GM21515 (cell line): Measurements from ENCODE around the gene SF3B1.
"Not testable (repeated sequence)": the region's sequence is repeated elsewhere in the genome, so short reads cannot be mapped to it uniquely, and the experiment has no call there.

Experiments
- ATAC-seq: cut with Tn5 transposase; IDR thresholded peaks from one replicate; pipeline ENCODE4 v1.9.1; 2021; ENCODE audit not compliant: unreplicated experiment

Gene SF3B1

DNA sequence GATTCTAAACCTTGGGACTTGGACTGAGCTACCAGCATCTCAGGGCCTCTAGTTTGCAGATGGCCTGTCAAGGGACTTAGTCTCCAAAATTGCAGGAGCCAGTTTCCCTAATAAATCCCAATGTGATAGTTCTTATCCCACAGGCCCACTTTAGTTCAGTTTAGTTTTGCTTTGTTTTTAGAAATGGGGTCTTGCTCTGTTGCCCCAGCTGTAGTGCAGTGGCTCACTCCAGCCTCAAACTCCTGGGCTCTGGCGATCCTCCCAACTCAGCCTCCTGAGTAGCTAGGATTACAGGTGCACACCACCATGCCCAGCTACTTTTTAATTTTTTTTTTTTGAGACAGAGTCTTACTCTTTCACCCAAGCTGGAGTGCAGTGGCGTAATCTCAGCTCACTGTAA lies 2.6 kb upstream of the SF3B1 start:
- ATAC-seq, result no peak

DNA sequence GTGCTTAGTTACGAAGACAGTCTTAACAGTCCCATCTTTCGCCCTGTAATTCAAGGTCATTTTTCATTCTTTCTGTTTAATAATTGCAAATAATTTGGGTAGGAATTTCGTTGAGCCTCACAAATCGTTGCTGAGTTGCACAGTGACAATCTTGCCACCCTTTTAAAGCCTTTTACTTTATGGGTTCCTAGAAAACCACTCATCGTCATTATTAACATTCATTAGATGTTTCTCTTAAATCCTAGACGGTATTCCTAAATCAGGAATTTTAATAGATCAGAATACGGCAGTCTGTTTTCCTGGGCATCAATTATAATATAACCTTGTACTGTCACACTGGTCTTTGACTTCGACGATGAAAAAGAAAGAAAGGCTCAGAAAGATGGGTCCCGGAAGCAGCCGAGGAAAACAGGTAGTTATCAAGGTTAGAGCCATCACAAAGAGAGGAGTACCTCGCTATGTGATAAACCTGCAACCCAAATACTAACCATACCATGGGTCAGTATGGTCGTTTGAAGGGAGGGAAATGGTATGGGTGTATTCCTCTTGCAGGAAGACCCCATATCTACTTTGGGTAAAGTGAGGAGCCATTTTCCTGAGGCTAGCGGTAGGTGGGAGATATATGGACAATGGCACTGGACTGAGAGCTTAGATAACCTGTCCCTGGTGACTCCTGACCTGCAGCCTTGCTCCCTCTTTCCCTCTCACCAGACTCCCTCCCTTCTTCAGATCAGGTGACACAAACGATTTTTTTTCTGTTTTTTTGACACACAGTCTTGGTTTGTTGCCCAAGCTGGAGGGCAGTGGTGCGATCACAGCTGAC lies 981 bp upstream of the SF3B1 start:
- ATAC-seq, result no peak

DNA sequence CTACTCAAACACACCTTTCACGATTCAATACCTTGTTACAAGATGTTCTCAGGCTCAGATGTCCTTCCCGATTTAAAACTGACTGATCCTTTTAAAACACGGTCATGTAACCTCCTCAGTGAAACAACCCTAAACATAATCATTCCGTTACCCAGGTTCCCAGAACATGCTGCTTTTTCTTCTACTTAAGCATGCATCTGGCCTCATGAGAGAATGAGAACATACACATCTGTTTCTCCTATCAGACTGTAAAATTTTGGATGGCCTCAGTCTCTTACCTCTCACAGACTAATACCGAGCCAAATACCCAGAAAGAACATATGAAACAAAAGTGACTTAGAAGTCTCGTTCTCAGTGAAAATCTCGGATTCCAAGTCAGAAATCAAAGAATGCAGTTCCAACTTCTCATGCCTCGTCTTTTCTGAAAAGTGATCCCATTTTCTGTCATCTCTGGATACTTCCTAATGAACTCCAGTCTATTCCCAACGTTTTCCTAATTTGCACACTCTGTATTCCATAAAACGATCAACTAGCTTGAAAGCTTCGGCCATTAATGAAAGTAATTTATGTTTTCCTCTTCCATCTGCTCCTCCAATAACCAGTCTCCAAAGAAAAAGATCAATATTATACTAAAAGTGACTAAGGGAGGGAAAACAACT lies 919 bp downstream of the SF3B1 start:
- ATAC-seq, result no peak

DNA sequence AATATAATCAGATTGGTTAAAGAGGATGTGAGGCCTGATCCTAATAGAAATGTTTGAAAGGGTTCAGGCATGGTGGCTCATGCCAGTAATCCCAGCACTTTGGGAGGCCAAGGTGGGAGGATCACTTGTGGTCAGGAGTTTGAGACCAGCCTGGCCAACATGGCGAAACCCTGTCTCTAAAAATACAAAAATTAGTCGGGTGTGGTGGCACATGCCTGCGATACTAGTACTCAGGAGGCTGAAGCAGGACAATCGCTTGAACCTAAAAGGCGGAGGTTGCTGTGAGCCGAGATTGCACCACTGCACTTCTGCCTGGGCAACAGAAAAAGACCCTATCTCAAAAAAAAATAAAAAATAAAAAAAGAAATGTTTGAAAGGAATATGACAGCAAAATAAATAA lies 2.3 kb downstream of the SF3B1 start:
- ATAC-seq, result not testable (repeated sequence)

DNA sequence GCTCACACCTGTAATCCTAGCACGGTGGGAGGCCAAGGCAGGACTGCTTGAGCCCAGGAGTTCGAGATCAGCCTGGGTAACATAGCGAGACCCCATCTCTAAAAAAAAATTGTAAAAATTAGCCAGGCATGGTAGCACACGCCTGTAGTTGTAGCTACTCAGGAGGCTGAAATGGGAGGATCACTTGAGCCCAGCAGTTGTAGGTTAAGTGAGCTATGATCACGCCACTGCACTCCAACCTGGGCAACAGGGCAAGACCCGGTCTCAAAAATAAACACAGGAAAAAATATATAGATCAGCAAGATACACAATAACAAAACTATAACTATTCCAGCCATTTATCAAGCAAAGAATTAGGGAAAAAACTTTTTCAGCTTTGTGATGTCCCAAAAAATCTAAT lies 3.0 kb downstream of the SF3B1 start:
- no peak for ATAC-seq

DNA sequence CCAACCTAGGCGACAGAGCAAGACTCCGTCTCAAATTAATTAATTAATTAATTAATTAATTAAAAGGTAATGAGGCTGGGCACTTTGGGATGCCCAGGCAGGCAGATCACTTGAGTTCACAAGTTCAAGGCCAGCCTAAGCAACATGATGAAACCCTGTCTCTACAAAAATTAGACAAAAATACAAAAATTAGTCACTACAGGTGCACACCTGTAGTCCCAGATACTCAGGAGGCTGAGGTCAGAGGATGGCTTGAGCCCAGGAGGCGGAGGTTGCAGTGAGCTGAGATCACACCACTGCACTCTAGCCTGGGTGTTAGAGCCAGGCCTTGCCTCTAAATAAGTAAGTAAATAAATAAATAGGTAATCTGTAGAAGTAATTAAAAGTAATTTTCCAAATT lies 6.8 kb downstream of the SF3B1 start:
- no peak for ATAC-seq

DNA sequence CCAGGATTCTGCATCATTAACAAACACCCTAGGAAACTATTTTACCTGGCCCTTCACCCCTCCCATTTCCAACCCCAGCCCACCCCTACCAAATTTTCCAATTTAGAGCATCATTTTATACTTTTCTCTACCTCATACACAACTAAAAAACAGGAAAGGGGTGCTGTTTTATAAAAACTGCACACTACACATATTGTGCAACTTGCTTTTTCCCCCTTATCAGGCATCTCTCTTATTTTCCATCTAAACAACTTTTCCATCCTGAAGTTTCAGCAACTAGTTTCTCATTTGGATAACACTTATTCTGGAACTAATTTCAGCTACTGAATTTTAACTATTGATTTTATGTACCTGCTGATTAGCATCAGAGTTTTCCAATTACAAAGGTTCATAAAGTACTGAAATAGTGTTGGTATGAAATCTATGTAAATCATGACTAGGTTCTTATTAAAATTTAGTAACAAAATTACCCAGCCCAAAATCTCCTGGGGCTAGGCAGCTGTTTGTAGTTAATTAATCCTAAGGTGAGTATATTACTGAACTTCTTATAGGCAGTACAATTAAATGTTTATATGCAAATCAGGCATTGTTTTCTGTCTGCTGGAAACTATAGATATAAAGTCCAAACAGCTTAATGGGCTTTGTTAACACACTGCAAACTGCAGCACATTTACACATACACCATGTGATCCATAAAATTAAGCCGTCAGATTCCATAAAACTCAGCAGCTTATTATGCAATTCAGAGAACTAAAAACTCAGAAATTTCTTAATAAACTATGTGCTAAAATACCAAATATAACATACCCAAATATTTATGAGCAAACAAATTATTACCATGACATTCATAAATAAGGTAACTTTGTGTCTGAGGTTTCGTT lies 7.9 kb downstream of the SF3B1 start:
- no peak for ATAC-seq

DNA sequence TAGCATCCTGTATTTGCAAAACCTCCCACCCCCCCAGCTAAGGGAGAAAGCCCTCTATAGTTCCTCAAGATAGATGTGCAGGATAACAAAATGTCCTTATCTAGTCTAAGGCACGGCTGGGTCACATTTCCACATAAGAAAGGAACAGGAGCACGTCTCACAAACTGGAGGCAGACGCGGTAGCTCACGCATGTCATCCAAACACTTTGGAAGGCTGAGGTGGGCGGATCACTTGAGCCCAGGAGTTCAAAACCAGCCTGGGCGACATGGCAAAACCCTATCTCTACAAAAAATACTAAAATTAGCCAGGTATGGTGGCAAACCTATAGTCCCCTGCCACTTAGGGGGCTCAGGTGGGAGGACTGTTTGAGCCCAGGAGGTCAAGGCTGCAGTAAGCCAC lies 9.3 kb downstream of the SF3B1 start:
- ATAC-seq, result no peak

DNA sequence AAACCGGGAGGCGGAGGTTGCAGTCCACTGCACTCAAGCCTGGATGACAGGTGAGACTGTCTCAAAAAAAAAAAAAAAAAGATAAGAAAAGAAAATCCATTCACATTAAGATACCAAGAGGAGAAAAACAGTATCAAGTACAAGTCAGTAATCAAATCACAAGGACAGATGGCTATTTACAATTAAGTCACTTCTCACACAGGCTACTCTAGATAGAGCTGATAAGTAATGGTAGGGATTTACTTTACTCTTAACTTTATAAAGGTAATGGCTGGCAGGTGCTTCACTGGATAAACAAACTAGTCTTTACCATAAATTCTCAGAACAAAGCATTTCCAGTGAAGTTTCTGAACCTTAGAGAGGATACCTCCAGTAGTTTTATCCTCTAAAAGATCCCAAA lies 11.5 kb downstream of the SF3B1 start:
- no peak for ATAC-seq

DNA sequence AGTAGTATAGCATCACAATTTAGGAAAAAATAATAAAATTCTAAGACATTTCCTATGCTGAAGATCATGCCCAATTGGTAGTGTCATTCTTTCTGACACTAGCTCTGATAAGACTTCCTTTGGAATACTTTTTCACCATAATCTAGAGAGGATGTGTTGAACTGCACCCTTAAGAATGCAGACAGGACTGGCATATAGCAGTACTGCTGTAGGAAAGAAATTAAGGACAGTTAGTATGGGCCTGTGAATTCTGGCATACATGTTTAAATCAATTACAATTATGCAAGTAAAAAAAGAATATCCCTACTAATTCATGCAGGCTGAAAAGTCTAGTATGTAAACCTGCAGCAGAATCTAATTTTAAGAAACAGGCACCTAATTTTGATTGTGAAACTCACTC lies 15.4 kb downstream of the SF3B1 start:
- ATAC-seq, result no peak

DNA sequence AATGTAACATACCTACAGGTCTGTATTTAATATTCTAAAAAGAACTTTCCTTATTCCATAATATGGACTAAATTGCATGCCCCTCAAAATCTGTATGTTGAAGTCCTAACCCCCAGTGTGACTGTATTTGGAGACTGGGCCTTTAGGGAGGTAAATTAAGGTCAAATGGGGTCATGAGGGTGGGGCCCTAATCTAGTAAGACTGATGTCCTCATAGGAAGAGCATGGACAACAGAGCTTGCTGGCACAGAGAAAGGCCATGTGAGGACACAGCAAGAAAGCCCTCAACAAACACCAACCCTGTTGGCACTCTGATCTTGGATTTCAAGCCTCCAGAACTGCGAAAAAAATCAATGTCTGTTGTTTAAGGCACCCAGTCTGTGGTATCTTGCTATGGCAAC lies 18.6 kb downstream of the SF3B1 start:
- ATAC-seq, result no peak

DNA sequence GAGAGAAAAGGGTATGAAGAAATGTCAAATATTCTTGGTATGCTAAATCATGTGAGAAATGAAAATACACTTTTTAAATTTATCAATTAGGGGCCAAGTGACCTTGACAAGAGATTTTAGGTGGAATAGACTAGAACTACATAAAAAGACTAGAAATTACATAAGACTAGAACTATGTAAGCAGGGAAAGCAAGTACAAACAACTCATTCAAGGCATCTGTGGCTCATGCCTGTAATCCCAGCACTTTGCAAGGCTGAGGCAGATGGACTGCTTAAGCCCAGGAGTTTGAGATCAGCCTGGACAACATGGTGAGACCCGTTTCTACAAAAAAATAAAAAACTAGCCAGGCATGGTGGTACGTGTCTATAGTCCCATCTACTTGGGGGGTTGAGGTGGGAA lies 20.3 kb downstream of the SF3B1 start:
- no peak for ATAC-seq

DNA sequence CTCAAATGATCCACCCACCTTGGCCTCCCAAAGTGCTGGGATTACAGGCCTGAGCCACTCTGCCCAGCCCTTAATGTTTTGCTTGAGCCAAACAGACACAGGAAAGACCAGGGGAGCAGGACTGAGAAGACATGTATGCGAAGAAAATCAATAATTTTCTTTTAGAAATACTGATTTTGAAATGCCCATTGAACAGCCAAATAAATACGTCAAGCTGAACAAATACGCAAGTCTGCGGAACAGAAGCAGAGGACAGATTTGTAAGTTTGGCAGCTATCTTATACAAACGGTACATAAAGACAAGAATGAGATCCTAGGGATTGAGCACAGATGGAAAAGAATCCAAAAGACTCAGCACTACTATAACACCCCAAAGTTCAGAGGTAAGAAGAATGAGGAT lies 20.8 kb downstream of the SF3B1 start:
- ATAC-seq, result no peak

DNA sequence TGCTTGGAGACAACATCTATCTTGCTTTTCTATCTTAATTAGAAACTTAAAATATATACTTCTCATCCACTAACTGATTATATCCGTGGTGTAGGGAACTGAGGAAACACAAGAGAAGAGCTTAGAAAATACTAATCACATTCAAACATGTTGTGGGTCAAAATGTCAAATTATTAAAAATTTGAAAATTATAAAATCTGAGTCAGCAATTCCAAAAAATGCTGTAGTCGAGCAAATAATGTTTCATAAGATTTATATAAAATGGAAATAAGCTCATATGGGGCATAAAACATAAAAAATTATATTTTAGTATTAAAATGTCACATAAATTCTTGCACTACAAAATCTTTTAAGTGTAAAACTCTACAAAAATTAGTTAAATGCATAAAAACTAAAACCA lies 29.2 kb downstream of the SF3B1 start:
- no peak for ATAC-seq

DNA sequence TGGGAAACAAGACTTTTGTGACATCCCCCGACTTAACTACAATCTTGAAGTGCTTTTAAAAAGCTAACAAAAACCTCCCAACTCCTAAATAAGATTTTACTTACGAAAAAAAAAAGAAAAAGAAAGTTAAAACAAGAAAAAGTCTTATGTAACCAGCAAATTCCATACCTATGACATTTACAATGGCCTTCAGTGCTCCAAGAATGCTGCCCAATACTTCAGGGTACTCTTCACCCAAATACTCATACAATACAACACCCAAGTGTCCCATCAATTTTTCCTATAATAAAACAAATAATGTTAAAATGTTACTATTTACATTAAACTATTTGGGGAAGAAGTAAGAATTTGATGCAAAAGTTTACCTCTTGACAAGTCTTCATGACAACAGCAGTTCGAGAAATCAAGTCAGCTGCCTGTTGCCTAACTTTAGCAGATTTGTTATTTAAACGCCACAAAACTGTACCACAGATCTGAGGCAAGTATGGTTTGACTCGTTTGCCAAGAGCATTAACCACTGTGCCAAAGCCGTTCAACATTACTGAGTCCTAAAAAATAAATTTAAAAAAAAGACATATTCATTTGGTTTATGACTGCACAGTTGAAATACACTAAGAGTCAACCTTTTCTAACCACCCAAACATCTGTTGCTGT lies 34.8 kb downstream of the SF3B1 start:
- ATAC-seq, result no peak

DNA sequence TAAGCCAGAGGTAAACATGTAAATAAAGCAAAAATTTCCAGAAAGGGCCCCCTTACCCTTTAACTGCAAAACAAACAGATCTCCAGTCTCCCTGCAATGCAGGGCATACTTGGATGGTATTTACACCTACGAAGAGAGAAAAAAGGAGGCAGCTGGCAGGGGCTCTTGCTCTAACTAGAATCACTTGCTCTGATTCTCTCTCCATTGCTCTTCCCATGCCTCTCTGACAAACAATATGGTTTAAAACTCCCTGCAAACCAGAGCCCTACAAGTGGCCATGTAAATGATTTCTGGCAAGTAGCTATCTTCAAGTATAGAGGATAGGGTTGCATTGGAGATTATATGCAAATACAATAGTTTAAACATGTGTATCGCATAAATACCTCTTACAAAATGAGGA lies 35.9 kb downstream of the SF3B1 start:
- ATAC-seq, result no peak

DNA sequence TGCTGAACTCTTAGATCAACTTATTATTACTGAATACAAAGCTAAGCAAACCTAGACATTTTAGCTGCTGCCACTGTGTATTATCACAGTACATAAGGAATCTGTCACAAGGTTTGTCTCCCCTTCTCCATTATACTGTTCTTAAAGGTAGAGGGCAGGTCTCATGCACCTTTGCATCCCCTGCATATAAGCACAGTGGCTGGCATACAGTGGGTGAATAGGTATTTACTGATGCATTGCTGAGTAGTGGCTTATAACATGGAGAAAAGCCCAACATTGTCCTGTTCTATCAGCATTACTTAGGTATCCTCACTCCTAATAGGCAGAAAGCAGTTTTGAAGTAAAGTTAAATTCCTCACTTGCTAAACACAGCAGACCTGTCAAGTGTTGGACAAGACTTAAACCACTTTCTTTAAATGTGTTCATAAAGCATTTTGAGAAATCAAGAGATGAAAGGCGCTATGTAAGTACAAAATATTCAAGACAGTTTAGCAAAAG lies 43.6 kb downstream of the SF3B1 start:
- ATAC-seq, result no peak

DNA sequence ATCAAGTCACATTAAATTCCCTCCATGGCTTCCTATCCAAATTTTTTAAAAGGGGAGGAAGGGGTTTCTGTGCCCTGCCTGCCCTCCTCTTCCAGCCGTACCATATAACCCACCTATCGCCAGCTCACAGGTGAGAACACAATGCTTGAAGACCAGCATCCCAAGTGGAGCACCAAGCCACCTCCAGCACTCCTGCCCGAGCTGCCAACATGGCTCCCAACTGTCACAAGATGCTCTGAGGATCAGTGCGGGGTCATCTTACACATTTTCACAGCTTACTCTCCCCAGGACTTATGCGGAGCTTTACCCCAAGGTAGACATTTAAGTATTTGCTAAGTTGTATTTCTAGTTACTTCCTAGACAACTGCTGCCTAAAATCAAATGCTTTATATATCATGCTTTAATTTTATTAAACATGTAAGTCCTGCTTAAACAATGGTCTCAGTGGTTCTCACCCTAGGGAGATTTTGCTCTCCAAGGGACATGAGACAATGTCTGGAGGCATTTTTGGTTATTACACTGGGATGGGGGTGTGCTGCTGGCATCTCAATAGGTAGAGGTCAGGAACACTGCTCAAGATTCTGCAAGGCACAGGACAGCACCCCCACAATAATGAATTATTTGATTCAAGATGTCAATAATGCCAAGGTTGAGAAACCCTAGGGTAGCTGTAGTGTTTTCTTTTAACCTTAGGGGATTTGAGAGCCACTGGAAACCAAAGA lies 45.8 kb downstream of the SF3B1 start:
- no peak for ATAC-seq

DNA sequence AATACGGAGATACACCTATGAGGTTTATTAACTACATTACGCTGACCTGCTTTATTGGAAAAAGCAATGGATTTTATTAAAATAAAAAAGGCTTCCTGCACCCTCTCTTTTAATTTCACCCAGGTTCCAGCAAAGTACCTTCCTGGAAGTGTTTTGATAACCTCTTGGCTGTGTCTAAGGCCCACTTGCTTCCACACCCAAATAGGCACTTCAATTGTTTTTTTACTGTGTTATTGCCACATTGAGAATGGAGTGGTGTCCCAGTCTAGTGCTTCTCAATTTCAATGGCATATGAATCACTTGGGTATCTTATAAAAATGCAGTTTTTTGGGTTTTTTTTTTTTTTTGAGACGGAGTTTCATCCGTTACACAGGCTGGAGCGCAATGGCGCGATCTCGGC lies 47.6 kb downstream of the SF3B1 start:
- no peak for ATAC-seq

DNA sequence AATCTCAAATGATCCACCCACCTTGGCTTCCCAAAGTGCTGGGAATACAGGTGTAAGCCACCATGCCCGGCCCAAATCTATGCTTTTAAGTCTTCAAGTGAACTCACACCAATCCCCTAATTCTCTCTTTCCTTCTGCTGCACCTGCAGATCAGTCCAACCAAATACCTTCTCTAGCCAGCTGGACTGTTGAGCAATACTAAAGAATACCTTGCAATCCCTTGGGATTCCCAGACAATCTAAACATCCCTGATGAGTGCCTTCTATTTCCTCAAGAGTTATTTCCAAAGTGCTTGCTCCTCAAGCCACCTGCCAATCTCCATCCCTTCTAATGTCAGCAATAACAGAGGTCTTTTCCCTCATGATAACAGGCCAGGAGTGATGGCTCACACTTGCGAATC lies 48.6 kb downstream of the SF3B1 start:
- no peak for ATAC-seq
